Middle frontal gyrus (tissue), 1 donor: ENCODE results near the gene ATP2B2.

Source experiments
- DNase-seq: peaks from one replicate; pipeline ENCODE4 v3.0.0-alpha.2; 2015; ENCODE audit warnings: low spot score; ENCODE audit errors: extremely low spot score

ATP2B2 gene

GRCh38 chr3:10283638-10284037 is 221.7 kb downstream of the ATP2B2 start:
- no peak for DNase-seq

- no peak for DNase-seq
Measured at GRCh38 chr3:10281951-10282350, 223.4 kb downstream of the ATP2B2 start.

GRCh38 chr3:10280571-10280970 is 224.8 kb downstream of the ATP2B2 start:
- no peak for DNase-seq

GRCh38 chr3:10280177-10280529 is 225.2 kb downstream of the ATP2B2 start:
- no peak for DNase-seq

- no peak for DNase-seq
Measured at GRCh38 chr3:10279384-10280176, 225.8 kb downstream of the ATP2B2 start.

- DNase-seq, result no peak
Measured at GRCh38 chr3:10278501-10278900, 226.9 kb downstream of the ATP2B2 start.

GRCh38 chr3:10277115-10277625 is 228.2 kb downstream of the ATP2B2 start:
- no peak for DNase-seq

GRCh38 chr3:10274601-10275000 is 230.8 kb downstream of the ATP2B2 start:
- no peak for DNase-seq
